Central memory CD8-positive, alpha-beta T cell (primary cell): ENCODE data around the gene PDHA2.
"Not testable (repeated sequence)": the region's sequence is repeated elsewhere in the genome, so short reads cannot be mapped to it uniquely, and the experiment has no call there.

Source experiments
- ATAC-seq: fragments of 150-1000 bp; cut with Tn5 transposase; replicated peaks from 2 replicates; pipeline ENCODE4 v1.10.0; 2022; ENCODE audit warnings: mild to moderate bottlenecking, moderate FRiP score, moderate number of reproducible peaks; ENCODE audit not compliant: poor library complexity, severe bottlenecking; ENCODE audit errors: extremely low read depth
- DNase-seq, 2 donors: peaks; one replicate each; pipeline ENCODE4 v3.0.0; 2021; ENCODE audit warnings: low spot score in 2 of 2
- H3K27ac Mint-ChIP-seq: one replicate; pipeline ENCODE4 v1.8.0; 2022; ENCODE audit warnings: low read depth, mild to moderate bottlenecking, moderate library complexity, mixed read lengths
- H3K27me3 Mint-ChIP-seq: one replicate; pipeline ENCODE4 v1.8.0; 2022; ENCODE audit warnings: mixed read lengths
- H3K36me3 Mint-ChIP-seq: one replicate; pipeline ENCODE4 v1.8.0; 2022; ENCODE audit warnings: mild to moderate bottlenecking, moderate library complexity, mixed read lengths; ENCODE audit not compliant: insufficient read depth
- H3K4me1 Mint-ChIP-seq: one replicate; pipeline ENCODE4 v1.8.0; 2022; ENCODE audit warnings: mixed read lengths
- H3K4me3 Mint-ChIP-seq: one replicate; pipeline ENCODE4 v1.8.0; 2022; ENCODE audit warnings: mild to moderate bottlenecking, moderate library complexity, mixed read lengths
- H3K9me3 Mint-ChIP-seq: one replicate; pipeline ENCODE4 v1.8.0; 2022; ENCODE audit warnings: mixed read lengths

PDHA2 gene

DNA sequence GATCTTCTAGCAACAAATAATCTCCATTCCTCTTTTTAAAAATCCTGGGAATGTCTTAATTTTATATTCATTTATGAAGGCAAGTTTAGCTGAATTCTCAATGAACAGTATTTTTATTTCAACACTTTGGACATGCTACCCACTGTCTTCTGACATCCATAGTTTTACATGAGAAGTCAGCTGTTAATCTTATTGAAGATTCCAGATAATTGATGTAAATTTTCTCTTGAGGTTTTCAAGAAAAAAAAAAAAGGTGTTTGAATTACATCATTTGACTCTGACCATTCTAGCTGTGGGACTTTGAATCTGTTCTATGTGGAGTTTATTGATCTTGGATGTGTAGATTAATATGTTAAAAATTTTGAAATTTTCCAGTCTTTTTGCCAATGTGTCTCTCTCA lies 28.0 kb downstream of the PDHA2 start:
- ATAC-seq (no peak), DNase-seq (no peak)
- peaks cover 15% of the 10 kb centered on the region for H3K9me3 Mint-ChIP-seq
- H3K36me3 Mint-ChIP-seq, result no peaks in the 10 kb centered on the region
- no peak overlapping the region for H3K4me3 Mint-ChIP-seq
- no peaks in the 10 kb centered on the region for H3K27me3 Mint-ChIP-seq
- no peaks in the 10 kb centered on the region for H3K4me1 Mint-ChIP-seq
- no peak overlapping the region for H3K27ac Mint-ChIP-seq

DNA sequence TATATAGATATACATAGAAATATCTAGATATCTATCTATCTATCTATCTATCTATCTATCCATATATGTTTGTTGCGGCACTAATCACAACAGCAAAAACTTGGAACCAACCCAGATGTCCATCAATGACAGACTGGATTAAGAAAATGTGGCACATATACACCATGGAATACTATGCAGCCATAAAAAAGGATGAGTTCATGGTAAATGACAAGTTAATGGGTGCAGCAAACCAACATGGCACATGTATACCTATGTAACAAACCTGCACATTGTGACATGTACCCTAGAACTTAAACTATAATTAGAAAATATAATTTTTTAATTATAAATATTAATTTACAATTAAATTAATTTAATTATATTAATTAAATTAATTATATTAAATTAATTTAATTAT lies 29.5 kb downstream of the PDHA2 start:
- ATAC-seq, H3K4me1 Mint-ChIP-seq, H3K27ac Mint-ChIP-seq, H3K36me3 Mint-ChIP-seq, H3K27me3 Mint-ChIP-seq, DNase-seq, H3K4me3 Mint-ChIP-seq: not testable (repeated sequence)
- peaks cover 15% of the 10 kb centered on the region for H3K9me3 Mint-ChIP-seq

GRCh38 chr4:95869961-95870500 lies 30.1 kb downstream of the PDHA2 start:
- Mint-ChIP-seq H3K27me3 (no peaks in the 10 kb centered on the region), H3K4me3 (no peak overlapping the region), H3K27ac (no peak overlapping the region), H3K4me1 (no peaks in the 10 kb centered on the region), H3K36me3 (no peaks in the 10 kb centered on the region), H3K9me3 (peaks cover 17% of the 10 kb centered on the region)
- ATAC-seq (no peak), DNase-seq (no peak)

- H3K4me1 Mint-ChIP-seq, result no peaks in the 10 kb centered on the region
- no peaks in the 10 kb centered on the region for H3K27me3 Mint-ChIP-seq
- H3K27ac Mint-ChIP-seq, result no peak overlapping the region
Measured at GRCh38 chr4:95877636-95878035, 37.7 kb downstream of the PDHA2 start.

GRCh38 chr4:95887551-95887950 lies 47.7 kb downstream of the PDHA2 start:
- no peaks in the 10 kb centered on the region for H3K36me3 Mint-ChIP-seq
- no peak for ATAC-seq
- DNase-seq, result no peak
- no peak overlapping the region for H3K4me3 Mint-ChIP-seq
- H3K27me3 Mint-ChIP-seq, result no peaks in the 10 kb centered on the region
- H3K9me3 Mint-ChIP-seq, result peaks cover 12% of the 10 kb centered on the region
- no peaks in the 10 kb centered on the region for H3K4me1 Mint-ChIP-seq
- no peak overlapping the region for H3K27ac Mint-ChIP-seq

More at GRCh38 chr4:95877636-95878035, 37.7 kb downstream of the PDHA2 start:
- Mint-ChIP-seq H3K9me3 (peaks cover 20% of the 10 kb centered on the region), H3K36me3 (no peaks in the 10 kb centered on the region), H3K4me3 (no peak overlapping the region)
- no peak for ATAC-seq
- no peak for DNase-seq

- no peaks in the 10 kb centered on the region for H3K36me3 Mint-ChIP-seq
- ATAC-seq, result no peak
- H3K27me3 Mint-ChIP-seq, result no peaks in the 10 kb centered on the region
- H3K27ac Mint-ChIP-seq, result no peak overlapping the region
- no peaks in the 10 kb centered on the region for H3K4me1 Mint-ChIP-seq
- DNase-seq, result no peak
- peaks cover 13% of the 10 kb centered on the region for H3K9me3 Mint-ChIP-seq
- no peak overlapping the region for H3K4me3 Mint-ChIP-seq
Measured at GRCh38 chr4:95889662-95890061, 49.8 kb downstream of the PDHA2 start.
